Suppressor macrophage treated with lipopolysaccharide for 4 hours (primary cell): ENCODE measurements around the gene EPB41L2.
"Not testable (repeated sequence)": the region's sequence is repeated elsewhere in the genome, so short reads cannot be mapped to it uniquely, and the experiment has no call there.

Source experiments
- DNase-seq: peaks from one replicate; pipeline ENCODE4 v3.0.0-alpha.2; 2020

EPB41L2 gene

DNA sequence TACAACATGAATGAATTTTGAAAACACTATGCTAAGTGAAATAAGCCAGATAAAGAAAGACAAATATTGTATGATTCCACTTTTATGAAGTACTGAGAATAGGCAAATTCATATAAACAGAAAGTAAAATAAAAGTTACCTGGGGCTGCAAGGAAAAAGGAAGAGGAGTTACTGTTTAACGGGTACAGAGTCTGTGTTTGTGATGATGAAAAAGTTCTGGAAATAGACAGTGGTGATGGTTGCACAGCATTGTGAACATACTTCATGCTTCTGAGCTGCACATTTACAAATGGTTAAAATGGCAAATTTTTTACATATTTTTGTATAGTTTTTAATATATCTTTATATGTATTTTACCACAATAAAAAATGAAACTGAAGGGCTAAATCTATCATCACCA, 29.4 kb downstream of the EPB41L2 start:
- DNase-seq, result no peak

DNA sequence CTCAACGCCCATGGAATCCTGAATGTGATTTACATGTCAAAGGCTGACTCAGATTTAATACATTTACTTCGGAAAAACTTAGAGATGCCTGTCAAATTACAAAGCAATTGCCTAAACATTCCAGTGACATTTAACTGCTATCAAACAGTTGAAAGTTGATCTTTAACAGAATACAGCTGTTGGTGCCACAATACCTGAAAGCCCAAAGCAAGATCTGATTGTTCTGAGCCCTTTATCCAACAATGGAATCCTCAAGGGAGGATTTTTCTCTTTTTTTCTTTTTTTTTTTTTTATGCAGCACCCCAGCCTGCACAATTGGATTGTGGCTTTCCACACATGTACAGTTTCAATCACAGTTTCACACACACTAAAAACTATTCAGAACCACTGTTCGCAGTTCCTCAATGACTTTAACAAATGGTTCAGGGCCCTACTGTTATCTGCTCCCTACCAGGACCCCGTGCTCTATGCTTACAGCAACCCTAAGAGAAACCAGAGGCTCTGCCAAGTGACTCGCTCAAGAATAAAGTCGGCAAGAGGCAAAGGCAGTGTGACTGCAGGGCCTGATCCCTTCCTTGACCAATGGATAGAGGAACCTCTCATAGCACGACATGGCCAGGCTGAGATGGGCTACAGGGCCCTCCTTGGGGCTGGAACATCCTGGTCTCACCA, 33.3 kb downstream of the EPB41L2 start:
- DNase-seq, result no peak

GRCh38 chr6:131027326-131027725, 35.7 kb downstream of the EPB41L2 start:
- DNase-seq, result no peak

DNA sequence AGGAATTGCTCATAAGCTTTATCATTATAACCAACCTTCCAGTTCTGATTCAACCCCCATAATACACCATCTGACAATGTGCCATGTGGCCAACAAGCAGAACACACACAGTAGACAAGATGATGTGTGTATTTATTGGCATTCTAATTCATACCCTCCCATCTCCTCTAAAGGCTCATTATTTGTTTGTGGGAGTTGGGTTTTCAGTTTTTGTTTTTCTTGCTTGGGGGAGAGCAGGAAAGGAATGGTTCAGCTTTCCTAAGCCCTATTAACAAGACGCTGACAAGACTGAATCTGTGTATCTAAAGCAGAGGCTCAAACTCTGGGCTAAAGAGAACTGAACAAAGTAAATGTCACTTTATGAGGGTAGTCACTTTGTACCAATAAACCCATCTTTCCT, 36.8 kb downstream of the EPB41L2 start:
- DNase-seq, result no peak

DNA sequence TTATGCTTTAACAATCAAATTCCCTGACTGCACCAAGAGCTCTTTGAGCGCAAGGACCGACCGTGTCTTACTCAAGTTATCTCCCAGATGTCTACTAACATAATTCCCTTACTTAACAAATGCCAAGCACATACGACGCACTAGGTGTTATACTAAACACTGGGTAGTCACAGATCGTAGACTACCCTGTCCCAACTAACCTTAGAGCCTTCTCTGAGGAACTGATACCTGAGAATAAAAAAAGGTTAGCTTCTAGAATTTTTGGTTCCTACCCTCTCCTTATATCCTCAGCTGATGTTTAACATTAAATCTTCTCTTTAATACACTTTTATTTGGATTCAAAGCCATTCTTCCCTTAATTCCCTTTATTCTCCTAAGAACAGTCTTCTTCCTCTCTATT, 38.5 kb downstream of the EPB41L2 start:
- no peak for DNase-seq

- no peak for DNase-seq
These were observed 39.1 kb downstream of the EPB41L2 start for GRCh38 chr6:131023834-131024504.

GRCh38 chr6:131022691-131023090, 40.4 kb downstream of the EPB41L2 start:
- DNase-seq, result no peak

DNA sequence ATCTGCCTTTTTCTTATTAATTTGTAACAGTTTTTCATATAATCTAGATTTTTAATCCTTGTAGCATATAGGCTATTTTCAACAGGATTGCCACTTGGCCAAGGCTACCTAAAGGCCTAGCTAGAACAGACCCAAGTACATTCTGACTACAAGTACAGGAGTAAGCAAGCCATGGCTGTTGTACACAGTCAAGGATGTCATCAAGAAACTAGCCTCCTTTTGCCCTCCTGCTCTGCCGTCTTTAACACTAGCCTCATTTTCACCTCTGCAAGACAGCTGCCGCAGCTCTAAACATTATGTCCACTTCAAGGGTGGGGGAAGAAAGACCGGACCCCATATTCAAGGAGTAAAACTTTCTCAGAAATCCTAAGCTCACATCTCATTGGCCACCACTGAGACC, 45.1 kb downstream of the EPB41L2 start:
- no peak for DNase-seq

DNA sequence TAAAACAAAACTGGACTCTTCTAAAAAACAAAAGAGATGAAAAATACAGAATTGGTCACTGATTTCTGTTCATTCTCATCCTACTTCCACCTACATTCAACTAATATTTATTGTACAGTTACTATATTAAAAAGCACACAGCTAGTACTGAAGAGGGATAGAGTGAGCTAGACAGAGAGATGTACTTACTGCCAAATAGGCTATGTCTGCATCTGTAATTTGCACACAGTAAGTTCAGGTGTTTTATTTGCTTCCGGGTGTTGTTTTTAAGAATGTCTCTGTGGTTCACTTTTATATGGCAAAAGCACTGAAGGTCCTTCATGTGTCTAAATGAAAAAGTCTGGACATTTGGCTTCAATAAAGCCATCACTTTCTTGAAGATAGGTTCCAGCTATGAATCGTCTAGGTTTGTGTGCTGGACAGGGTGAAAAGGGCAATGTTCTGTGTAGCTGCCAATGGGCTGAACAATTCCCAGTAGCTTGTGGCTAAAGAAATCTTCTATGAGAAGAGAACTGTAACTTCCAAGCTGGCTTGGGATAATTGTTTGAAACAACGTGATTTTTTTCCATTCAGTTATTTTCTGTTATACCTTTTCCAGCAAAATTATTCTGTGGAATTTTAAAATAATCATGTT, 47.3 kb downstream of the EPB41L2 start:
- DNase-seq, result no peak

DNA sequence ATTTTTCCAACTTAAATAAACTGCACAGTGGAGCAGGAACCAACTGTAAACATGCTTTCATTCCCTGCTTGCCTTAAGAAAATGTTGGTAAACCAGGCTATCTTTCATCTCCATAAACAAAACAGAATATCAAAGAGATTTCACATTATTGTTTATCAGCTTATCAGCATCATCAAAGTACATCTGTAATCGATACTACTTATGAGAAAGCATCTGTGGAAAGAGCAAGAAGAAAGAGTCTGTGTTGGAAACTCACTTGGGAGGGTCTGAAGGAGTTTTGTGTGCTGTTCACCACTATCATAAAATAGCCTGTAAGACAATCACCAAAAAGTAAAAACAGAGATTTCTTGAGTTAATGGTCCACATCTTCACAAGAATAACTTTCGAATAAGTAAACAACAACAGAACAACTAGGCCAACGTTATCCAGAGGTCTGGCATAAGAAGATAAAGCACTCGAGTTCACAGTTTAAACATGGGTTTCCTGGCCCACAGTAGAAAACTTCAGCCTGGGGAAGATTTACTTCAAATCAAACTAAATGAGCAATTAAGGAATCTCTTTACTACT, 47.9 kb downstream of the EPB41L2 start:
- DNase-seq, result no peak

- DNase-seq, result no peak
These were observed 48.8 kb downstream of the EPB41L2 start for GRCh38 chr6:131014080-131014776.

DNA sequence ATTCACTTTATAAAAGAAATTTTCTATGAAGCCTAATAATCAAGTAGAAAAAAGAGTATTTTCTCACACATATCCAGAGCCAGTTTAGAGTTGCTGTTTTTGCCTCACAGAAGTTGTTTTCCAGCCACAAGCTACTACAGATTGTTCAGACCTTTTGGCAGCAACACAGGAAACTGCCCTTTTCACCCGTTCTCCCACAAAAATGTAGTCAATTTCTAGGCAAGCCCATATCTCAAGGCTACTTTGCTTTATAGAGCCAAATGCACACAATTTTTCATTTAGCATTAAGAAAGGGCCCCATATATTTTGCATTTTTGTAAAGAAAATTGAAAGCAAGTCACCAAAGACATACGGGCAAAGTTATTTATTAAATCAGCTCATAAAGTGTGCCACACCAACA, 49.5 kb downstream of the EPB41L2 start:
- no peak for DNase-seq

DNA sequence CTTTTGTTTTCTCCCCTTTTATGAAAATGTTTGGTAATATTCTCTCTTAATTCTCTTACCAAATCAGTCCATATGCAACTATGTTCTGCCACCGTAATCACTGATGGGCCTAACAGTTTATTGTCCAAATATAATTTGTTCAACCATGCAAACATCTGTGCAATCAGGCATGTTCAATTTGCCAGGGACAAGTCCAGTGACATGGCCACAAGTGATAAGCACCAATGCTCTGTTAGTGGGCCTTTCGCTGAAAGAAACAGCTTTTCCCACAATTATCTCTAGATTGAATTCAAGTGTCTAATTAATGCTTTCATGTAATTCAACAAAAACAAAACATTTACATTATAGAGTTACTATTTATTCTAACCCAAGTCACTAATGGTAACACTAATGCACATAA, 53.3 kb downstream of the EPB41L2 start:
- no peak for DNase-seq

GRCh38 chr6:131008965-131009364, 54.1 kb downstream of the EPB41L2 start:
- not testable (repeated sequence) for DNase-seq

DNA sequence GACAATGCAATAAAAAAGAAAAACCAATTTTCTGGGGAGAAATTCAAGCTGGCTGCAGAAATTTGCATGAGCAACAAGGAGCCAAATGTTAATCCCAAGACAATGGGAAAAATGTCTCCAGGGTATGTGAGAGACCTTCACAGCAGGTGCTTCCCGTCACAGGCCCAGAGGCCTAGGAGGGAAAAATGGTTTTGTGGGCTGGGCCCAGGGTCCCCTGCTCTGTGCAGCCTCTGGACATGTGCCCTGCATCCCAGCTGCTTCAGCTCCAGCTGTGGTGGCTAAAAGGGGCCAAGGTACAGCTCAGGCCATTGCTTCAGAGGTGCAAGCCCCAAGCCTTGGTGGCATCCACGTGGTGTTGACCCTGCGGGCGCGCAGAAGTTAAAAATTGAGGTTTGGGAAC, 55.1 kb downstream of the EPB41L2 start:
- DNase-seq, result not testable (repeated sequence)

- no peak for DNase-seq
These were observed 55.8 kb downstream of the EPB41L2 start for GRCh38 chr6:131007286-131007685.

DNA sequence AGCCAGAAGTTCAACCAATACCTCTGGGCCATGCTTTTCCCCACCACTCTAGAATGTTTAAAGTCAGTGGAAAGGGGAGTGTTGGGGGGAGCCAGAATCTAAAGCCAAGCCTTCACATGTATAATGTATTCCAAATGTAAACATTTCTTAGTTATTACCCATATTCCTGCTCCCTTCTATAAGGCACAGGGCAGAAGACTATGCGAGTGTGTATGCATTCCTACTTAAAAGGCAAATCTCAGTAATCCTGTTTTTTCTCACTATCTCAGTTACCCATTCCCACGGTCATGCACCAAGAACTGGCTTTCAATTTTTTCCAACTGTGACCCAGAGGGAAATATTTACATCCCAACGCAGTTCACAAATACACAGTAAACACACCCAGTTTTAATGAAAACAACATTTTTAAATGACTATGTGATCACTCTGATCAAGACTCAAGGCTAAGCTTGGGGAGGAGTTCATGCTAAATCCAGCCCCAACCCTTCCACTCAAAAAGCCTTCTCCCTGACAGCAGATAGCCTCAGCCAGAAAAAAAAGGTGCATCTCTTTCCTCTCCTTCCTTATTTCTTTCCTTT, 57.5 kb downstream of the EPB41L2 start:
- no peak for DNase-seq

DNA sequence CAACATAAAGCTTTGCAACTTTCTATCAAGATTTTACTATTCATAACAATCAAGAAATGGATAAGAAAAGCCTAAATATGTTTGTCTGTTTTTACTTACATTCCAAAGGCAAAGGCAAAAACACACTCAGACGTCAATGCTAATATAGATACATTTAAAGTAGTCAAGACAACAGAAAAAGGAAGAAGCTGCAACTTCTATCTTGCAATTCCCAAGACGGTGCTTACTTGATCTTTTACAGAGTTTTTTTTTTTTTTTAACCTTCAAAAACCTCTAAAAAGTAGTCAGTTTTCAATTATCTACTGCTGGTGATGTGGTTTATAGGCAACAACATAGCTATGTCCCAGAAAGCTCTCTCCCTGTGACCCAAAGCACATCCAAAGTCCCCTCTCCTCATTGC, 58.1 kb downstream of the EPB41L2 start:
- DNase-seq, result no peak

- DNase-seq, result no peak
These were observed 58.7 kb downstream of the EPB41L2 start for GRCh38 chr6:131004387-131004755.

DNA sequence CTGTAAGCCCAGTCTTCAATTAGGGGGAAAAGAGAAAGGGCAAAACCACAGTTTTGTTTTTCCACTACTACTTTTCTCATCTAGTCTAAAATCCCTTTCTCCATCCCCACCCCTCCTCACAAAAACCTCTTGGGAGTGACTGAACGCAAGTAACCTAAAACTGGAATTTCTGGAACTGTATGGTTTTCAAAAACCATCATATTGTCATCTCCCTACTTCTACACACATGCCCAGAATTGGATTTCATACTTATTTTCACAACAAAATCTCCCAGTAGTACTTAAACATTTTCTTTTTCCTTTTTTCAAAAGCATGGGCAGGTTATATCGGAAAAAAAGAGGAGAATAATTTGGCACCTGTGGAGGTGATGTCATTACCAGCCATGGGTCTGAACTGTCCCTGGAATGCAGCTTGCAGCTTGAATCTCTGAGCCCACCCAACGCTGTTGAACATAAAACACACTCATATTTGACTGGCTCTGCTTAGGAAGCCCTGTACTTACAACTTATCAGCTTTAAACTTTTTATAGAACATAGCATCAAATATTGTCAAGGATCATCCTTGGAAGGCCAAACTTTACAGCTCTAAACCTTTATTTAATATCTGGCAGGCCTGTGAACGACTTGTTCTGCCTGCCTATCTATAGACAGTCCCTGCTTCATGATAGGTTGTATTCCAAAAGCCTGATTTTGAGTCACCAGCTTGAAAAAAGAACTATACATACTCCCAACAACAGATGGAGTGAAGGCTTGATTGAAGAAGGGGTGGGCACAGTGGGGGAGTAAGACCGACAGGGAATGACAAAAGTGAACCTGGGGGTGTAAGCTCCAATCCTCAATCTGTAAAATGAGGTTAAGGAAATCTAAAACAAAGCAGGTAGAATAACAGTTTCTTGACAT, 59.3 kb downstream of the EPB41L2 start:
- no peak for DNase-seq

DNA sequence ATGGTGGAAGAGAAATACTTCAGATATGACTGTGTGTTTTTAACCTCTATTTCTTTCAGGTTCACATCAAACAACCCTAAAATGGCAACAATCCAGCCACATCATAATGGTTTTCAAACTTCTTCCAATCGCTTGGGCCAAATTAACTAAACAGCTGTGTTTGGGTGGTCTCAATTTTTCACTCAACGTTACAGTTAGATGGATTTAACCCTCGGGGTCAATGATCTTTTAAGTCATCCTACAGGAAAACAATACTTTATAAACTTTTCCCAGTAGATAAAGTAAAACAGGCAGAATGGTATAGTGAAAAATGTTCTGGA, 60.4 kb downstream of the EPB41L2 start:
- DNase-seq, result no peak
